Effector CD4-positive, alpha-beta T cell (primary cell): ENCODE results near the gene DPY19L1.
"Not testable (repeated sequence)": the region's sequence is repeated elsewhere in the genome, so short reads cannot be mapped to it uniquely, and the experiment has no call there.

Experiments
- DNase-seq: peaks from one replicate; pipeline ENCODE4 v3.0.0-alpha.2; 2020

The DPY19L1 gene

GRCh38 chr7:34916267-34916666, 121.0 kb downstream of the DPY19L1 start:
- DNase-seq = no peak

GRCh38 chr7:34912236-34912635, 125.0 kb downstream of the DPY19L1 start:
- DNase-seq = no peak

- DNase-seq = not testable (repeated sequence)
These were observed 130.9 kb downstream of the DPY19L1 start for GRCh38 chr7:34906266-34906850.

GRCh38 chr7:34904987-34905386, 132.3 kb downstream of the DPY19L1 start:
- DNase-seq = no peak

GRCh38 chr7:34903921-34904320, 133.4 kb downstream of the DPY19L1 start:
- DNase-seq = not testable (repeated sequence)

GRCh38 chr7:34902182-34902581, 135.1 kb downstream of the DPY19L1 start:
- DNase-seq = no peak

- DNase-seq = no peak
These were observed 136.3 kb downstream of the DPY19L1 start for GRCh38 chr7:34900891-34901513.

- DNase-seq = no peak
These were observed 142.1 kb downstream of the DPY19L1 start for GRCh38 chr7:34895202-34895601.

GRCh38 chr7:34889951-34890350, 147.3 kb downstream of the DPY19L1 start:
- DNase-seq = no peak

GRCh38 chr7:34886856-34887255, 150.4 kb downstream of the DPY19L1 start:
- DNase-seq = no peak

GRCh38 chr7:34883855-34884254, 153.4 kb downstream of the DPY19L1 start:
- DNase-seq = not testable (repeated sequence)

- no peak for DNase-seq
These were observed 157.4 kb downstream of the DPY19L1 start for GRCh38 chr7:34879871-34880270.

- DNase-seq = not testable (repeated sequence)
These were observed 158.1 kb downstream of the DPY19L1 start for GRCh38 chr7:34878944-34879735.
